Kidney tubule cell (primary cell): ENCODE data around the gene ZNF813.
"Not testable (repeated sequence)": the region's sequence is repeated elsewhere in the genome, so short reads cannot be mapped to it uniquely, and the experiment has no call there.

Source experiments
- DNase-seq: peaks from one replicate; pipeline ENCODE4 v3.0.0-alpha.2; 2018; ENCODE audit warnings: low spot score

The ZNF813 gene

GRCh38 chr19:53483751-53484150 is 16.2 kb downstream of the ZNF813 start:
- not testable (repeated sequence) for DNase-seq

GRCh38 chr19:53485046-53486004 is 17.8 kb downstream of the ZNF813 start:
- no peak for DNase-seq

- no peak for DNase-seq
These were observed 24.6 kb downstream of the ZNF813 start for GRCh38 chr19:53492153-53492552.

GRCh38 chr19:53497311-53498023 is 29.9 kb downstream of the ZNF813 start:
- peak; percentile 70 for DNase-seq

- DNase-seq = not testable (repeated sequence)
These were observed 30.5 kb downstream of the ZNF813 start for GRCh38 chr19:53498024-53498395.

GRCh38 chr19:53503151-53503550 is 35.6 kb downstream of the ZNF813 start:
- not testable (repeated sequence) for DNase-seq

- DNase-seq = not testable (repeated sequence)
These were observed 36.3 kb downstream of the ZNF813 start for GRCh38 chr19:53503671-53504364.

GRCh38 chr19:53504365-53504703 is 36.8 kb downstream of the ZNF813 start:
- not testable (repeated sequence) for DNase-seq

GRCh38 chr19:53504885-53505284 is 37.4 kb downstream of the ZNF813 start:
- no peak for DNase-seq

- no peak for DNase-seq
These were observed 39.2 kb downstream of the ZNF813 start for GRCh38 chr19:53506728-53507127.

GRCh38 chr19:53507523-53508442 is 40.2 kb downstream of the ZNF813 start:
- peak; percentile 39 for DNase-seq

- no peak for DNase-seq
These were observed 41.9 kb downstream of the ZNF813 start for GRCh38 chr19:53509443-53509842.

- no peak for DNase-seq
These were observed 42.3 kb downstream of the ZNF813 start for GRCh38 chr19:53509845-53510244.

GRCh38 chr19:53511357-53511756 is 43.8 kb downstream of the ZNF813 start:
- DNase-seq = no peak

- peak; percentile 55 for DNase-seq
These were observed 44.4 kb downstream of the ZNF813 start for GRCh38 chr19:53511933-53512374.

GRCh38 chr19:53515047-53515446 is 47.5 kb downstream of the ZNF813 start:
- DNase-seq = not testable (repeated sequence)

GRCh38 chr19:53517114-53517741 is 49.7 kb downstream of the ZNF813 start:
- DNase-seq = no peak

- DNase-seq = no peak
These were observed 50.6 kb downstream of the ZNF813 start for GRCh38 chr19:53518121-53518520.

GRCh38 chr19:53518716-53519115 is 51.2 kb downstream of the ZNF813 start:
- no peak for DNase-seq

GRCh38 chr19:53519446-53519845 is 51.9 kb downstream of the ZNF813 start:
- DNase-seq = no peak

- no peak for DNase-seq
These were observed 52.6 kb downstream of the ZNF813 start for GRCh38 chr19:53520163-53520546.
